Measurements from ENCODE around the gene EPO.

EPO gene

GRCh38 chr7:100673942-100674410 lies 46.3 kb upstream of the EPO start:
- Histone ChIP-seq H3K27ac (ENCODE audit: low read depth, low read length) (peak overlapping the region; percentile 73), H4K20me1 (ENCODE audit: control insufficient read depth, insufficient read depth, low read depth, low read length) (peaks cover 9% of the 10 kb centered on the region; the same call in 1 of the 2 replicates), H3F3A (ENCODE audit: control insufficient read depth, insufficient read depth) (peaks cover 4% of the 10 kb centered on the region), H3K9me3 (ENCODE audit: control insufficient read depth, insufficient read depth, low read length) (no peaks in the 10 kb centered on the region), H3K4me3 (ENCODE audit: low read length) (peak overlapping the region; percentile 93), H3K27me3 (ENCODE audit: control insufficient read depth, low read length) (peaks cover 18% of the 10 kb centered on the region), H3K4me1 (ENCODE audit: control insufficient read depth, low read length) (peaks cover 14% of the 10 kb centered on the region), H3K79me2 (ENCODE audit: control insufficient read depth, low read length) (peaks cover 44% of the 10 kb centered on the region), H3K9me2 (replicated peaks; ENCODE audit: control insufficient read depth, low read length) (no peaks in the 10 kb centered on the region), H3K36me3 (ENCODE audit: control insufficient read depth, low read length) (peaks cover 34% of the 10 kb centered on the region), H3K4me2 (ENCODE audit: low read length) (peak overlapping the region; percentile 67)
- TF ChIP-seq CTCF (IDR thresholded peaks at IDR 0.05; ENCODE audit: low read depth, low read length, poor library complexity, severe bottlenecking), result no peak
- no peak for TF ChIP-seq EZH2phosphoT487 (IDR thresholded peaks at IDR 0.05; ENCODE audit: borderline replicate concordance, low read length)

GRCh38 chr7:100674411-100675104 lies 45.7 kb upstream of the EPO start:
- H3K4me3 ChIP-seq (ENCODE audit: low read length), result peak overlapping the region; percentile 93
- no peaks in the 10 kb centered on the region for H3K9me2 ChIP-seq (replicated peaks; ENCODE audit: control insufficient read depth, low read length)
- H3K79me2 ChIP-seq (ENCODE audit: control insufficient read depth, low read length), result peaks cover 44% of the 10 kb centered on the region
- TF ChIP-seq CTCF (IDR thresholded peaks at IDR 0.05; ENCODE audit: low read depth, low read length, poor library complexity, severe bottlenecking) (peak; percentile 10), EZH2phosphoT487 (IDR thresholded peaks at IDR 0.05; ENCODE audit: borderline replicate concordance, low read length) (no peak)
- peaks cover 18% of the 10 kb centered on the region for H3K27me3 ChIP-seq (ENCODE audit: control insufficient read depth, low read length)
- H3K36me3 ChIP-seq (ENCODE audit: control insufficient read depth, low read length), result peaks cover 39% of the 10 kb centered on the region
- H3F3A ChIP-seq (ENCODE audit: control insufficient read depth, insufficient read depth), result peaks cover 4% of the 10 kb centered on the region
- peaks cover 9% of the 10 kb centered on the region; the same call in 1 of the 2 replicates for H4K20me1 ChIP-seq (ENCODE audit: control insufficient read depth, insufficient read depth, low read depth, low read length)
- no peaks in the 10 kb centered on the region for H3K9me3 ChIP-seq (ENCODE audit: control insufficient read depth, insufficient read depth, low read length)
- peak overlapping the region; percentile 67 for H3K4me2 ChIP-seq (ENCODE audit: low read length)
- H3K4me1 ChIP-seq (ENCODE audit: control insufficient read depth, low read length), result peaks cover 14% of the 10 kb centered on the region
- peak overlapping the region; percentile 73 for H3K27ac ChIP-seq (ENCODE audit: low read depth, low read length)

GRCh38 chr7:100675105-100675451 lies 45.2 kb upstream of the EPO start:
- Histone ChIP-seq H3K4me1 (ENCODE audit: control insufficient read depth, low read length) (peaks cover 14% of the 10 kb centered on the region), H3K4me3 (ENCODE audit: low read length) (peak overlapping the region; percentile 93), H3K79me2 (ENCODE audit: control insufficient read depth, low read length) (peaks cover 44% of the 10 kb centered on the region), H4K20me1 (ENCODE audit: control insufficient read depth, insufficient read depth, low read depth, low read length) (peaks cover 9% of the 10 kb centered on the region; the same call in 1 of the 2 replicates), H3K4me2 (ENCODE audit: low read length) (peak overlapping the region; percentile 67), H3K9me2 (replicated peaks; ENCODE audit: control insufficient read depth, low read length) (no peaks in the 10 kb centered on the region), H3K27me3 (ENCODE audit: control insufficient read depth, low read length) (peaks cover 12% of the 10 kb centered on the region), H3K36me3 (ENCODE audit: control insufficient read depth, low read length) (peaks cover 44% of the 10 kb centered on the region), H3F3A (ENCODE audit: control insufficient read depth, insufficient read depth) (peaks cover 7% of the 10 kb centered on the region), H3K9me3 (ENCODE audit: control insufficient read depth, insufficient read depth, low read length) (no peaks in the 10 kb centered on the region), H3K27ac (ENCODE audit: low read depth, low read length) (peak overlapping the region; percentile 73)
- TF ChIP-seq EZH2phosphoT487 (IDR thresholded peaks at IDR 0.05; ENCODE audit: borderline replicate concordance, low read length), result no peak

Measured in DOHH2 (cell line).